ENCODE results near the gene SNX7.

- TF ChIP-seq, protein P1, sequence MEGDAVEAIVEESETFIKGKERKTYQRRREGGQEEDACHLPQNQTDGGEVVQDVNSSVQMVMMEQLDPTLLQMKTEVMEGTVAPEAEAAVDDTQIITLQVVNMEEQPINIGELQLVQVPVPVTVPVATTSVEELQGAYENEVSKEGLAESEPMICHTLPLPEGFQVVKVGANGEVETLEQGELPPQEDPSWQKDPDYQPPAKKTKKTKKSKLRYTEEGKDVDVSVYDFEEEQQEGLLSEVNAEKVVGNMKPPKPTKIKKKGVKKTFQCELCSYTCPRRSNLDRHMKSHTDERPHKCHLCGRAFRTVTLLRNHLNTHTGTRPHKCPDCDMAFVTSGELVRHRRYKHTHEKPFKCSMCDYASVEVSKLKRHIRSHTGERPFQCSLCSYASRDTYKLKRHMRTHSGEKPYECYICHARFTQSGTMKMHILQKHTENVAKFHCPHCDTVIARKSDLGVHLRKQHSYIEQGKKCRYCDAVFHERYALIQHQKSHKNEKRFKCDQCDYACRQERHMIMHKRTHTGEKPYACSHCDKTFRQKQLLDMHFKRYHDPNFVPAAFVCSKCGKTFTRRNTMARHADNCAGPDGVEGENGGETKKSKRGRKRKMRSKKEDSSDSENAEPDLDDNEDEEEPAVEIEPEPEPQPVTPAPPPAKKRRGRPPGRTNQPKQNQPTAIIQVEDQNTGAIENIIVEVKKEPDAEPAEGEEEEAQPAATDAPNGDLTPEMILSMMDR (IDR thresholded peaks at IDR 0.05; ENCODE audit: low read depth, low read length): no peak
- TF ChIP-seq EZH2phosphoT487 (IDR thresholded peaks at IDR 0.05; ENCODE audit: low read depth): no peak
Measured at GRCh38 chr1:98741164-98741563, 79.6 kb downstream of the SNX7 start.

Data from OCI-LY3 (cell line).